BE2C (cell line): ENCODE measurements around the gene UGT1A6.

Experiments
- DNase-seq: peaks from one replicate; pipeline ENCODE4 v3.0.0-alpha.2; 2020
- H3K27me3 ChIP-seq: fragments of 250-450 bp; sonication (Bioruptor Pico); 2 replicates; pipeline ENCODE4 v1.5.1; 2020; ENCODE audit warnings: mild to moderate bottlenecking
- H3K36me3 ChIP-seq: fragments of 250-450 bp; sonication (Bioruptor Pico); 2 replicates; pipeline ENCODE4 v1.5.1; 2020; ENCODE audit warnings: mild to moderate bottlenecking
- H3K4me1 ChIP-seq: fragments of 250-450 bp; sonication (Bioruptor Pico); 2 replicates; pipeline ENCODE4 v1.5.1; 2020
- H3K4me3 ChIP-seq: 2 replicates; pipeline ENCODE4 v1.5.1; 2011; ENCODE audit warnings: low read depth, low read length
- H3K9me3 ChIP-seq: fragments of 250-450 bp; sonication (Bioruptor Pico); 2 replicates; pipeline ENCODE4 v1.5.1; 2020
- CTCF ChIP-seq: IDR thresholded peaks from 2 replicates; pipeline ENCODE4 v1.5.1; 2012; ENCODE audit warnings: mild to moderate bottlenecking, low read depth, low read length

UGT1A6 gene

GRCh38 chr2:233656443-233656842 lies 36.2 kb upstream of the UGT1A6 start:
- H3K36me3 ChIP-seq, result no peaks in the 10 kb centered on the region
- H3K4me1 ChIP-seq, result no peaks in the 10 kb centered on the region
- no peak for DNase-seq
- peaks cover 11% of the 10 kb centered on the region; the same call in 1 of the 2 replicates for H3K27me3 ChIP-seq
- H3K4me3 ChIP-seq, result no peak overlapping the region
- no peak for TF ChIP-seq CTCF
- no peaks in the 10 kb centered on the region for H3K9me3 ChIP-seq

DNA sequence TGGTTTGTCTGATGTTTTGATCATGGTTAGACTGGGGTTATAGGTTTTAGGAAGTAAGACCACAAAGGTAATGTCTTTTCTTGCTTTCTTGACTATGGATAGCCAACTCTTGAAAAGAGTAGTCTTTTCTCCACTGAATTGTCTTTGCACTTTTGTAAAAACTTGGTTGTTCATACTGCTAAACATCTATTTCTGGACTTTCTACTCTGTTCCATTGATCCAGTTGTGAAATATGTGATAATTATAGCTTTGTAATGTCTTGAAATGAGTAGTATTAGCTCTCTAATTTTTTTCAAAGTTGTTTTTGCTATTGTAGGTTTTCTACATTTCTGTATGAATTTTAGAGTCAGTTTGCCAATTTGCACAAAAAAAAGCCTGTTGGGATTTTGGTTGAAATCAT lies 34.1 kb upstream of the UGT1A6 start:
- Histone ChIP-seq H3K27me3 (peaks cover 11% of the 10 kb centered on the region; the same call in 1 of the 2 replicates), H3K4me1 (no peaks in the 10 kb centered on the region)
- TF ChIP-seq CTCF, result no peak

GRCh38 chr2:233663911-233664310 lies 28.8 kb upstream of the UGT1A6 start:
- H3K27me3 ChIP-seq, result peaks cover 6% of the 10 kb centered on the region; the same call in 1 of the 2 replicates
- no peak for TF ChIP-seq CTCF

More for the DNA sequence above, 34.1 kb upstream of the UGT1A6 start:
- no peak for DNase-seq
- H3K36me3 ChIP-seq, result no peaks in the 10 kb centered on the region
- no peak overlapping the region for H3K4me3 ChIP-seq
- H3K9me3 ChIP-seq, result no peaks in the 10 kb centered on the region

DNA sequence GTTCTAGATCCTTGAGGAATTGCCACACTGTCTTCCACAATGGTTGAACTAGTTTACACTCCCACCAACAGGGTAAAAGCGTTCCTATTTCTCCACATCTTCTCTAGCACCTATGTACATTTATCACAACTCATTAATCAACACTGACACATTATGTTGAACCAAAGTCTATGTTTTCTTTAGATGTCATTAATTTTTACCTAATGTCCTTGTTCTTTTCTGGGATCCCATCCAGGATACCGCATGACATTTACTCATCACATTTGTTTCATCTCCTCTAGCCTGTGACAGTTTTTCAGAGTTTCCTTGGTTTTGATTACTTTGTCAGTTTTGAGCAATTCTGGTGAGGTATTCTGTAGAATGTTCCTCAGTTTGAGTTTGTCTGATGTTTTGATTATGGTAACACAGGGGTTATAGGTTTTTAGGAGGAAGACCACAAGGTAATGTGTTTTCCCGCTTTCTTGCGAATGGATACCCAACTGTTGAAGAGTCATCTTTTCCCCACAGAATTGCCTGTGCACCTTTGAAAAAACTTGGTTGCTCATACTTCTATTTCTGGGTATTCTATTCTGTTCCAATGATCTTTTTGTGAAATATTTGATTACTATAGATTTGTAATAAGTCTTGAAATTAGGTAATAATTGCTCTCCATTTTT lies 24.0 kb upstream of the UGT1A6 start:
- Histone ChIP-seq H3K27me3 (no peaks in the 10 kb centered on the region; the same call in 1 of the 2 replicates), H3K4me3 (no peak overlapping the region), H3K36me3 (no peaks in the 10 kb centered on the region), H3K4me1 (no peaks in the 10 kb centered on the region), H3K9me3 (no peaks in the 10 kb centered on the region; the same call in 1 of the 2 replicates)
- no peak for TF ChIP-seq CTCF
- DNase-seq, result no peak

More at GRCh38 chr2:233663911-233664310, 28.8 kb upstream of the UGT1A6 start:
- no peaks in the 10 kb centered on the region for H3K36me3 ChIP-seq
- no peaks in the 10 kb centered on the region; the same call in 1 of the 2 replicates for H3K9me3 ChIP-seq
- no peak overlapping the region for H3K4me3 ChIP-seq
- H3K4me1 ChIP-seq, result no peaks in the 10 kb centered on the region
- no peak for DNase-seq

GRCh38 chr2:233671290-233672161 lies 21.2 kb upstream of the UGT1A6 start, which contains the start of gene UGT1A9:
TSS of gene UGT1A9 (plus strand) at chr2:233671898. CDS start at chr2:233671935, 37 bp downstream.
- Histone ChIP-seq H3K27me3 (no peaks in the 10 kb centered on the region; the same call in 1 of the 2 replicates), H3K4me3 (no peak within 1 kb of the TSS), H3K4me1 (no peaks in the 10 kb centered on the region), H3K36me3 (no peaks in the 10 kb centered on the region), H3K9me3 (no peaks in the 10 kb centered on the region)
- no peak for DNase-seq
- TF ChIP-seq CTCF, result no peak
